HCT116 (cell line): ENCODE results near the gene NGRN. TPM values are rescaled to one million over a fixed set of nuclear protein-coding genes. Genes with fewer than 3 reads are reported as not detected.

Experiments used
- ATAC-seq: fragments of 200-7000 bp; cut with Tn5 transposase; 2 replicates; pipeline ENCODE4 v1.9.1; 2020; ENCODE audit warnings: mild to moderate bottlenecking, moderate library complexity
- BruUV-seq: library from RNA; stranded (reverse); fragments of 400-500 nt; replicated peaks from 2 replicates; lab custom pipeline; 2021; lab: Mats Ljungman, UMichigan
- CTCF ChIA-PET: fragments of 300-600 bp; sonication (Branson Sonifier 250); formaldehyde crosslinking; loops from one replicate; lab custom pipeline; 2021; ENCODE audit warnings: antibody characterized with exemption; lab: Charles Lee
- POLR2A ChIA-PET: fragments of 300-600, 350-600 bp; sonication (Branson Sonifier 250); formaldehyde crosslinking; loops from one replicate; lab custom pipeline; 2021; ENCODE audit warnings: antibody characterized with exemption; lab: Charles Lee
- RAD21 ChIA-PET, 2 experiments: fragments of 300-600 bp; sonication (Branson Sonifier 250); formaldehyde crosslinking; loops; one replicate each; lab custom pipeline; 2023; ENCODE audit warnings: low total read pairs in 2 of 2; ENCODE audit not compliant: uncharacterized antibody in 2 of 2, unreplicated experiment in 2 of 2, low non-redundant PET in 1 of 2; lab: Charles Lee
- DNase-seq: peaks from one replicate; pipeline ENCODE4 v3.0.0-alpha.2; 2010; ENCODE audit warnings: low read depth, low spot score
- H2AFZ ChIP-seq: fragments of 200-600 bp; shearing (Covaris generic), sonication (generic); 2 replicates; pipeline ENCODE4 v1.6.1; 2017; ENCODE audit warnings: low read depth, mixed run types, mixed read lengths, antibody characterized with exemption, low read length; ENCODE audit not compliant: poor library complexity, severe bottlenecking
- H3K27ac ChIP-seq: 2 replicates; pipeline ENCODE4 v1.5.1; 2012; ENCODE audit warnings: low read depth, low read length
- H3K27me3 ChIP-seq: fragments of 200-600 bp; sonication (generic); 2 replicates; pipeline ENCODE4 v1.6.1; 2016; ENCODE audit warnings: mixed run types, low read length, mixed read lengths; ENCODE audit not compliant: insufficient read depth
- H3K36me3 ChIP-seq, 2 experiments: fragments of 200-500 bp in 1 of 2; fragments of 200-600 bp in 1 of 2; sonication (Bioruptor generic) in 1 of 2; sonication (generic) in 1 of 2; 2 replicates each; pipeline versions ENCODE4 v1.5.1 to v1.6.1; 2014 to 2016; ENCODE audit warnings: low read length in 2 of 2, inconsistent platforms in 1 of 2, mixed read lengths in 1 of 2, mixed run types in 1 of 2; ENCODE audit not compliant: insufficient read depth in 2 of 2, control insufficient read depth in 1 of 2
- H3K4me1 ChIP-seq, 2 experiments: fragments of 200-600 bp in 1 of 2; sonication (generic) in 1 of 2; 2 replicates each; pipeline versions ENCODE4 v1.5.1 to v1.6.1; 2012 to 2017; ENCODE audit warnings: low read length in 2 of 2, inconsistent platforms in 1 of 2, mild to moderate bottlenecking in 1 of 2, mixed read lengths in 1 of 2, mixed run types in 1 of 2, moderate library complexity in 1 of 2; ENCODE audit not compliant: insufficient read depth in 2 of 2, control insufficient read depth in 1 of 2
- H3K4me2 ChIP-seq: fragments of 200-600 bp; sonication (generic); 2 replicates; pipeline ENCODE4 v1.6.1; 2017; ENCODE audit warnings: mixed run types, low read length, mixed read lengths
- H3K4me3 ChIP-seq, 2 experiments: fragments of 200-600 bp in 1 of 2; sonication (generic) in 1 of 2; replicated peaks in 1 of 2; 2 replicates each; pipeline ENCODE4 v1.5.1; 2011 to 2016; ENCODE audit warnings: low read length in 2 of 2, control low read depth in 1 of 2, low read depth in 1 of 2, mild to moderate bottlenecking in 1 of 2, mixed read lengths in 1 of 2, mixed run types in 1 of 2
- H3K79me2 ChIP-seq: fragments of 200-600 bp; sonication (generic); 2 replicates; pipeline ENCODE4 v1.6.1; 2017; ENCODE audit warnings: mild to moderate bottlenecking, mixed run types, low read length, moderate library complexity, mixed read lengths; ENCODE audit not compliant: insufficient read depth
- H3K9ac ChIP-seq: fragments of 200-600 bp; sonication (generic); 2 replicates; pipeline ENCODE4 v1.6.1; 2016; ENCODE audit warnings: low read length, mixed read lengths
- H3K9me2 ChIP-seq: fragments of 200-600 bp; sonication (generic), shearing (Covaris generic); 2 replicates; pipeline ENCODE4 v1.6.1; 2017; ENCODE audit warnings: mixed run types, mild to moderate bottlenecking, moderate library complexity; ENCODE audit not compliant: insufficient read depth
- H3K9me3 ChIP-seq, 2 experiments: fragments of 200-500 bp in 1 of 2; fragments of 200-600 bp in 1 of 2; sonication (Bioruptor generic) in 1 of 2; sonication (generic) in 1 of 2; 2 replicates each; pipeline ENCODE4 v1.6.1; 2014 to 2017; ENCODE audit warnings: low read length in 2 of 2, mixed read lengths in 2 of 2, inconsistent platforms in 1 of 2, low read depth in 1 of 2, mild to moderate bottlenecking in 1 of 2, mixed run types in 1 of 2, moderate library complexity in 1 of 2; ENCODE audit not compliant: control insufficient read depth in 1 of 2, insufficient read depth in 1 of 2
- H4K20me1 ChIP-seq: fragments of 200-600 bp; sonication (generic), shearing (Covaris generic); 2 replicates; pipeline ENCODE4 v1.6.1; 2017; ENCODE audit warnings: mixed run types, mild to moderate bottlenecking, moderate library complexity; ENCODE audit not compliant: insufficient read depth
- FOSL1 ChIP-seq: IDR thresholded peaks from 2 replicates; pipeline ENCODE4 v1.6.1; 2012; ENCODE audit warnings: low read depth
- POLR2AphosphoS5 ChIP-seq: IDR thresholded peaks from 2 replicates; pipeline ENCODE4 v1.6.1; 2011; ENCODE audit warnings: mild to moderate bottlenecking, low read depth, low read length, moderate library complexity
- intact Hi-C: fragments of 100-400 bp; cut with micrococcal nuclease; formaldehyde crosslinking; loops from 2 replicates; pipeline ENCODE4 v1.10.0; 2022
- total RNA-seq: library from RNA; stranded (reverse); gene quantifications from one replicate; pipeline ENCODE4 v1.2.1, GENCODE V29; 2021; ENCODE audit not compliant: unreplicated experiment
- TF ChIP-seq, protein P1 (sequence below), 3 experiments: fragments of 200-600 bp in 1 of 3; sonication (generic) in 1 of 3; IDR thresholded peaks in 2 of 3; conservative IDR thresholded peaks in 1 of 3; 2 replicates each; pipeline ENCODE4 v1.5.1; 2012 to 2017; ENCODE audit warnings: low read depth in 2 of 3, low read length in 2 of 3, antibody characterized with exemption in 1 of 3, borderline replicate concordance in 1 of 3, control low read depth in 1 of 3, mild to moderate bottlenecking in 1 of 3, mixed read lengths in 1 of 3, mixed run types in 1 of 3, moderate library complexity in 1 of 3; ENCODE audit not compliant: insufficient read depth in 1 of 3

NGRN gene
- total RNA-seq, 1 experiment from 2014 or later: 72.7 TPM

DNA sequence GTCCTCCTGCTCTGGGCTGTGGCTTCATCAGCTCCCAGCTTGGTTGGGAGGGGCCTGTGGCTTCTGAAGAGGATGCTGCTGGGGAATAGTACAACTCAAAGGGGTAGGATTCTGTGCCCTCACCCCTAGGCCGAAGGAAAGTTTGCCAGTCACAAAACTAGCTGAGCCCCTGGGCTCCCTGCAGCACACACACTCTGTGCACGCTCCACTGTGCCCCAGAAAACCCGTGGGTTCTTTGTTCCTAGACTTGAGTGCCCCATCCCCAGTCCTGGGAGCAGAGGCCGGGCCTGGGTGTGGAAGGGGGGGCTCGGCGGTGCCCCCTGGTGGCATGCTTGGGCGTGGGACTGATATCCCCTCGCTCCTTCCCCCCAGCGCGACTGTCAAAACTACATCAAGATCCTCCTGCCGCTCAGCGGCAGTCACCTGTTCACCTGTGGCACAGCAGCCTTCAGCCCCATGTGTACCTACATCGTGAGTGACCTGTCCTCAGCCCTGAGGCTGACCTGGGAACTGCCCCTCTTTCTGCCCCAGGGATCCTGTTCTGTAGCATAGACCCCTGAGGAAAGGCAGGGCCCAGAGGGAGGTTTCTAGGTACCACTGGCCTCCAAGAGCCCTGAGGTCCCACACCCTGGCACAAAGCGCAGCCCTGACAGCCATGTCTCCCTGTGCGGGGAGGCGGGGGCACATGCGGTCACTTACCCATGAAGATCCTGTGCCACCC, 45.9 kb upstream of the NGRN start:
- no TSS peak for BruUV-seq
- Histone ChIP-seq H3K9ac (no peak overlapping the region), H4K20me1 (no peaks in the 10 kb centered on the region), H3K4me3 (no peak overlapping the region), H3K27ac (no peak overlapping the region), H3K79me2 (peaks cover 41% of the 10 kb centered on the region), H2AFZ (no peak overlapping the region), H3K4me1 (peaks cover 8 to 25% of the 10 kb centered on the region in 2 experiments), H3K9me2 (no peaks in the 10 kb centered on the region), H3K27me3 (no peaks in the 10 kb centered on the region), H3K36me3 (peaks cover 20 to 27% of the 10 kb centered on the region in 2 experiments; a peak in 3 of 4 replicates), H3K9me3 (no peaks in the 10 kb centered on the region), H3K4me2 (no peak overlapping the region)
- ChIA-PET RAD21 (no interaction called here), CTCF (no interaction called here), POLR2A (no interaction called here)
- intact Hi-C loops: loop anchor here (10.0 kb wide), 1 partner anchor 475 kb away; no protein-coding TSS in a partner anchor
- DNase-seq: no peak
- ATAC-seq: peak; percentile 80
- TF ChIP-seq, protein P1, sequence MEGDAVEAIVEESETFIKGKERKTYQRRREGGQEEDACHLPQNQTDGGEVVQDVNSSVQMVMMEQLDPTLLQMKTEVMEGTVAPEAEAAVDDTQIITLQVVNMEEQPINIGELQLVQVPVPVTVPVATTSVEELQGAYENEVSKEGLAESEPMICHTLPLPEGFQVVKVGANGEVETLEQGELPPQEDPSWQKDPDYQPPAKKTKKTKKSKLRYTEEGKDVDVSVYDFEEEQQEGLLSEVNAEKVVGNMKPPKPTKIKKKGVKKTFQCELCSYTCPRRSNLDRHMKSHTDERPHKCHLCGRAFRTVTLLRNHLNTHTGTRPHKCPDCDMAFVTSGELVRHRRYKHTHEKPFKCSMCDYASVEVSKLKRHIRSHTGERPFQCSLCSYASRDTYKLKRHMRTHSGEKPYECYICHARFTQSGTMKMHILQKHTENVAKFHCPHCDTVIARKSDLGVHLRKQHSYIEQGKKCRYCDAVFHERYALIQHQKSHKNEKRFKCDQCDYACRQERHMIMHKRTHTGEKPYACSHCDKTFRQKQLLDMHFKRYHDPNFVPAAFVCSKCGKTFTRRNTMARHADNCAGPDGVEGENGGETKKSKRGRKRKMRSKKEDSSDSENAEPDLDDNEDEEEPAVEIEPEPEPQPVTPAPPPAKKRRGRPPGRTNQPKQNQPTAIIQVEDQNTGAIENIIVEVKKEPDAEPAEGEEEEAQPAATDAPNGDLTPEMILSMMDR (IDR thresholded peaks at IDR 0.05 in 2 of 3, conservative IDR thresholded peaks at IDR 0.05 in 1 of 3; ENCODE audit: borderline replicate concordance in 1 of 3, insufficient read depth in 1 of 3, low read depth in 2 of 3, low read length in 2 of 3): peak in 2 of 3 experiments; percentile 76; a peak in 4 of 6 replicates
- TF ChIP-seq FOSL1: no peak
- TF ChIP-seq POLR2AphosphoS5: peak; percentile 26; the same call in 1 of the 2 replicates
